GM18909 (cell line): ENCODE data around the gene GAL3ST2.
"Not testable (repeated sequence)": the region's sequence is repeated elsewhere in the genome, so short reads cannot be mapped to it uniquely, and the experiment has no call there.

Source experiments
- ATAC-seq: cut with Tn5 transposase; IDR thresholded peaks from one replicate; pipeline ENCODE4 v1.9.1; 2021; ENCODE audit warnings: mild to moderate bottlenecking; ENCODE audit not compliant: unreplicated experiment, poor library complexity

GAL3ST2 gene

DNA sequence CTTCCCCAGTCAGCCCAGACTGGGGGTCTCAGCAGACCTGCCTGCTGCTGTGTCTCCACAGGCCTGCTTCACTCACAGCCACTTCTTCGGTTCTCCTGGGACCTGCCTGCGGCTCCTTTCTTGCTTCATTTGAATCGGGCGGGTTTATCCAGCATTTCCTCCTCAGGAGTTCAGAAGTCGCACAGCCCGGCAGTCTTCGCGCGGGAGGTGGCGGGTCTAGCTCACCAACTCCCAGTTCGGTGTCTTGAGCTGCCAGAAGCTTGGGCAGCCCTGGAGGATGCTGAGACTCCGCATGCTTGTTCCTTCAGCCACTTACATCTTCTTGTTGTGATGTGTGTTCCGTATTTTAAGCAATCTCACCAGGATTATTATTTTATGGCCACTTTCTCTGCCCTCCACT lies 31.3 kb upstream of the GAL3ST2 start:
- ATAC-seq = no peak

- no peak for ATAC-seq
These were observed 30.5 kb upstream of the GAL3ST2 start for GRCh38 chr2:241746084-241746483.

DNA sequence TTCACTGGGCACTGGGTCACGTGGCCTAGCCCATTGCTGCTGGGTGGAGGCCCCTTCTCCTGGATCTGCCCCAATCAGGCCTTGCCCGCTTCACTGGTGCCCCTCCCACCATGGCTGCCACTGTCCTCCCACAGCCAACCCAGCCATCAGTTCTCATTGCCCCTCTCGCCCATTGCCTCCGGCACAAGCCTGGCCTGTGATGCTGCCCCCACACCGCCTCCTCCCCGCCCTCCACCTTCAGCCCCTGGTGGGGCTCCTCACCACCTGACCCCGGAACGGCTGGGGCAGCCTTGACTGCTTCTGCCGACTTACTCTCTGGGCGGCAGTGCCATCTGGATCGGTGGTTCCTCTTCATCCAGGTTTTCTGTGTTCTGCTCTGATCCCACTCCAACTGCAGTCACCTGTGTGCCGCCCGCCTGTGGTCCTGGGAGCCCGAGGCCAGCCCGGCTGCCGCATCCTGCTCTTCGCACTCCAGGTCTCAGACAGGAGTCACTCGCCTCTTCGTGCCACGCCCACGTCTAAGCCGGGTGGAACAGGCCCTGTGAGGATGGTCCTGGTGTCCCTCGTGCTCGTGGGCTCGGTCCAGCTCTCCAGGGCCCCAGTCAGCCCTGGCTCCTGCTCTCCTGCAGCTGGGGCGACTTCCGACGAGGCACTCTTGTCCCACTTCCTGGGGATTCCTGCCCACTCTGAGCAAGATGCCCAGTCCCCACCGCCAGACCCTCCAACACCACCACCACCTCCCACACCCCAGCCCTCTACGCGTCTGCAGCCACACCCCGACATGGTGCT lies 28.0 kb upstream of the GAL3ST2 start:
- no peak for ATAC-seq

DNA sequence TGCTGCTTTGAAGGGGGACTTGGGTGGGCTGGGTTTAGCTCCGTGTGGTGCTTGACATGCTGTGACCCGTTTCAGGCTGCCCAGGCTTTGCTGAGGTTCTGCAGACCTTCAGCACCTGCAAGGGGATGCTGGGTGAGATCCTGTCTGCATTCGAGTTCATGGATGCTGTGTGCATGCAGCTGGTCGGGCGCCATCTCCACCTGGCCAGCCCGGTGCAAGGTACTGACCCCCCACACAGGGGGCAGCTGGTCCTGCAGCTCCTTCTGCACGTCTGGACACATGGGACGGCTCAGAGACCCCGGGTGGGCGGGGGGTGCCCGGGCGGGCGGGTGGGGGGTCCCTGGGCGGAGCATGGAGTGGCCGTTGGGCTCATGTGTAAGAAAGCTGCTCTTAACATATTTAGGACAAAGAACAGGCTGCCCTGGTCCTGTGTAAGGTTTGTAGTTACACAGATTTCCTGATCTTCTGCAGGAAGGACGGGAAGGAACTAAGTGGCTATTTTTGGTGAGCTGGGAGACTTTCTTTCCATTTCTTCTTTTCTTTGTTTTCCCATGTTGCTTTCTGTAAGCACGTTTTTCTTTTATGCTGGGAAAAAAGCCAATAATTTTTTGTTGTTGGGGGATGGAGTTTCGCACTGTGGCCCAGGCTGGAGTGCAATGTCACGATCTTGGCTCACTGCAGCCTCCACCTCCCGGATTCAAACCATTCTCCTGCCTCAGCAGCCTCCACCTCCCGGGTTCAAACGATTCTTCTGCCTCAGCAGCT lies 26.4 kb upstream of the GAL3ST2 start:
- ATAC-seq = no peak

- no peak for ATAC-seq
These were observed 25.5 kb upstream of the GAL3ST2 start for GRCh38 chr2:241751152-241751551.

GRCh38 chr2:241751776-241752175 lies 24.8 kb upstream of the GAL3ST2 start:
- no peak for ATAC-seq

- no peak for ATAC-seq
These were observed 24.4 kb upstream of the GAL3ST2 start for GRCh38 chr2:241752253-241752652.

DNA sequence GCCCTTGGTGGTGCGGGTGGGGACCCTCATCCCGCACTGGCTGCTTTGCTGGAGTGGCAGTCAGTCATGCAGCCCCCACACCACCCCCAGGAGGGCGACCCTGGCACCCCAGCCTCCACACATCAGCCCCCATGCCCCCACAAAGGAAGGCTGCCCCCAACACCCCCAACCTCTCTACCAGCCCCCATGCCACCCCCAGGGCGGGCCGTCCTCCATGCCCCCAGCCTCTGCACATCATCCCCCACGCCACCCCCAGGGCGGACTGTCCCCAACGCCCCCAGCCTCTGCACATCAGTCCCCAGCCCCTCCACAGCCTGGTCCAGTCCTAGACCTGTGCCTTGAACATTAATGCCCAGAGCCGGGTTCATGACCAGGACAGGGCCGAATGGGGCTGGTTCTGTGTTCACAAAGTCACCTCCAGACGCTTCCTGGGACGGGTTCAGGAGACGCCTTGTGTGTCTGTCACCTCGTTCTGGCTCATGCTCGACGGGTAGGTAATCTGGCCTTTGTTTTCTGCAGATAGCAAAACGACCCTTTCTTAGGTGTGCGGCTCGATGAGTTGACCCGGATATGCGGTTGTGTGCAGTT lies 23.8 kb upstream of the GAL3ST2 start:
- no peak for ATAC-seq

- no peak for ATAC-seq
These were observed 23.1 kb upstream of the GAL3ST2 start for GRCh38 chr2:241753493-241753892.

DNA sequence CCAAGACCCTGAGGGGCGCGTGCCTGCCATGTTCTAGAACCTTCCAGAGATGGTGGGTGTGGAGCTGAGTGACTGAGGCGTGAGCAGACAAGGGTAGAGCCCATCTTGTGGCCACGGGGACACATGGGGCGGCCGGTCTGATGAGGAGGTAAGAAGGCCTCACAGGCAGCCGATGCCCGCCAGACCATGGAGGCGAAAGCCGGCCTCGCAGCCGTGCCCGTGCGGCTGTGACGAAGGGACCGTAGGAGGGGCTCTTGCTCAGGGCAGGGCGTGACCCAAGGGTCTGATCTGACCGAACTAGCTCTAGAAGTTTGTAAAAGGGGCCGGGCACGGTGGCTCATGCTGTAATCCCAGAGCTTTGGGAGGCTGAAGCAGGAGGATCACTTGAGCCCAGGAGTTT lies 22.6 kb upstream of the GAL3ST2 start:
- no peak for ATAC-seq

DNA sequence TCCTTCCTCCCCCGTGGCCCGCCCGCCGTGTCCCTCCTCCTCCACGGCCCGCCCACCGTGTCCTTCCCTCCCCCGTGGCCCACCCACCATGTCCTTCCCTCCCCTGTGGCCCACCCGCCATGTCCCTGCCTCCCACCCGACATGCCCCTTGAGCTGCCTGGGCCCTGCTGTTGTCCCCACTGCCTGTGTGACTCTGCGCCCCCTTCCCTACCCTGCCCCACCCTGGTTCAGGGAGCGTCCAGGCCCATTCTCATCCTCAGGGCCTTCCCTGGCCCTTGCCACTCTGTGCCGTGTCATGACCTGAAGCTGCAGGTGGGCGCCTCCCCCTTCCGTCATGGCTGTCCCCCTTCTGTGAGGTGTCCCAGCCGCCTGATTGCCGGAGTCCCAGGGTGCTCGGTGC lies 21.5 kb upstream of the GAL3ST2 start:
- no peak for ATAC-seq

GRCh38 chr2:241755777-241756176 lies 20.8 kb upstream of the GAL3ST2 start:
- ATAC-seq = no peak

DNA sequence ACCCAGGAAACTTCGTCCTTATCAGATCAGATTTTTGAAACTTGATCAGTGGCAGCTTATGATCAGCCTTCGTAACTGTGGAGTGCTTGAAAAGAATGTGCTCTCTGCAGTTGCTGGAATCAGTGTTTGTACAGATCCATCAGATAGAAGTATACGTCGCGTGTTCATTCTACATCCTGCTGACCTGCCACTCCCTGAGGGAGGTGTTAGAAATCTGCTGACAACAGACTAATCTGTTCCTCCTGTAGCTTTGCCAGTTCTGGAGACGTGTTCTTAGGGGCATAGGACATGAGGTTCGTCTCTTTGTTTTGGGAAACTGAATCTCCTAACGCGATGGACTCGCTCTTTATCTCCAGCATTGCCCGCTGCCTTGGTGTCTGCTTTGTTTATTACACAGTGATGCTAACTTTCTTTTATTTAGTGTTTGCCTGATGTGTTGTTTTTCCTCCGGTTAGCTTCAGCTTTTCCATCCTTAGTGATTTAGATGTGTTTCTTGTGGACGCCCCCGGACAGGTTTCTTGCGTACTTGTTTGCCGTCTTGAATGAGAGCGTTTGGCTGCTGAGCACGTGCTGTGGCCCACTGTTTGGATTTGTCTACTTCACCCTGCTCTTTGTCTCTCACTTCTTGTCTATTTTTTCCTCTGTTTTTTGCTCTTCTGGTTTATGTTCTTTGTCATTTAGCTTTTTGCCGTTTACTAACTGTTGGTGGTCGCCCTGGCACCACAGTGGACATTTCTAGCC lies 17.4 kb upstream of the GAL3ST2 start:
- ATAC-seq = no peak

- ATAC-seq = not testable (repeated sequence)
These were observed 16.7 kb upstream of the GAL3ST2 start for GRCh38 chr2:241759893-241760292.

DNA sequence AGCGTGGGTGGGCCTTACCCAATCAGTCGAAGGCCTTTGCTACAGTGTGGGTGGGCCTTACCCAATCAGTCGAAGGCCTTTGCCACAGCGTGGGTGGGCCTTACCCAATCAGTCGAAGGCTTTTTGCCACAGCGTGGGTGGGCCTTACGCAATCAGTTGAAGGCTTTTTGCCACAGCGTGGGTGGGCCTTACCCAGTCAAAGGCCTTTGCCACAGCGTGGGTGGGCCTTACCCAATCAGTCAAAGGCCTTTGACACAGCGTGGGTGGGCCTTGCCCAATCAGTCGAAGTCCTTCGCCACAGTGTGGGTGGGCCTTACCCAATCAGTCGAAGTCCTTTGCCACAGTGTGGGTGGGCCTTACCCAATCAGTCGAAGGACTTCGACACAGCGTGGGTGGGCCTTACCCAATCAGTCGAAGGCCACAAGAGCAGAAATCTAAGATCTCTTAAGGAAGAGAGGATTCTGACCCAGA lies 16.3 kb upstream of the GAL3ST2 start:
- ATAC-seq = no peak

DNA sequence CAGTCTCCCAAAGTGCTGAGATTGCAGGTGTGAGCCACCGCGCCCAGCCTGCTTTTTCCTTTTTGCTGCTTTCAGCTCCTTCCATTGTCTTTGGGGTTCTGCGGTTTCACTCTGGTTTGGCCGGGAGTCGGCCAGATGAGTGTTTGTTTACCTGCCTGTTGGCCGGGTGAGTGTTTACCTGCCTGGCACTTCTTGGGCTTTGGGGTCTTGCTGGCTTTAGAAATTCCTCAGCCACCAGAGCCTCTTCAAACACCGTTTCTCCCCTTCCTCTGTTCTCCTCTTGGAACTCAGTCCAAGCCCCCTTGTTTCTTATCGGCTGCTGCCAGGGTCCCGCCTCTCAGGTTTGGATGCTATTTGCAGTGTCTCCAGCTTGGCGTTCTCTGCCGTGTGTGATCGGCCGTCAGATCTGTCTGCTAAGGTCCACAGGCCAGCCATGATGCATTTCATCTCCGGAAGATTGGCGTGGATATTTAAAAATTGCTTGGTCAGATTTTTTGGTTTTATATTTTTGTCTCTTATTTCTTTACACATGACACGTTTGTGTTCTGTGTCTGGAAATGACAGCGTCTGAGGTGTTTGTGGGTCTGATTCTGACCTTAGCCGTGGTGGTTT lies 14.2 kb upstream of the GAL3ST2 start:
- no peak for ATAC-seq

DNA sequence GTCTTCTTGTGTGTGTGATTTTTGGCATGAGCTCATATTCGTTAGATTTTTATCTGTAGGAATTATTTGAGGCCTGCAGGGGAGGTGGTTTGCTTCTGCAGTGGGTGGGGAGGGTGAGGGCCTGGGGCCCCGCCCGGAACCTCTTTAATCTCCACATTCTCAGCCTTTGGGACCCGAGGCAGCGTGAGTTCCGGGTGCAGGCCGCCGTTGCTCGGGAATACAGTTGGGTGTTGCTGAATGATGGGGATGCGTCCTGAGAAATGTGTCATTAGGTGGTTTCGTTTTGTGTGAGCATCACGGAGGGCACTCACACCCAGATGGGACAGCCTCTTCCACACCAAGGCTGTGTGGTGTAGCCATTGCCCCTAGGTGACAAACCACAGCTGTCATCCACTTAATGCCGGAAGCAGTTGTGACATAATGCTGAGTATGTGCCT lies 13.7 kb upstream of the GAL3ST2 start:
- no peak for ATAC-seq

GRCh38 chr2:241763551-241764274 lies 12.9 kb upstream of the GAL3ST2 start:
- ATAC-seq = no peak
